C4-2B (cell line): ENCODE measurements around the gene IL10RA.
"Not testable (repeated sequence)": the region's sequence is repeated elsewhere in the genome, so short reads cannot be mapped to it uniquely, and the experiment has no call there.

Experiments
- H3K27ac ChIP-seq: fragments of 450-650 bp; 2 replicates; pipeline ENCODE4 v1.5.1; 2017
- CTCF ChIP-seq: fragments of 450-650 bp; conservative IDR thresholded peaks from 2 replicates; pipeline ENCODE4 v1.5.1; 2017; ENCODE audit warnings: mild to moderate bottlenecking
- ZFX ChIP-seq: fragments of 450-650 bp; IDR thresholded peaks from 2 replicates; pipeline ENCODE4 v1.6.1; 2017

IL10RA gene

DNA sequence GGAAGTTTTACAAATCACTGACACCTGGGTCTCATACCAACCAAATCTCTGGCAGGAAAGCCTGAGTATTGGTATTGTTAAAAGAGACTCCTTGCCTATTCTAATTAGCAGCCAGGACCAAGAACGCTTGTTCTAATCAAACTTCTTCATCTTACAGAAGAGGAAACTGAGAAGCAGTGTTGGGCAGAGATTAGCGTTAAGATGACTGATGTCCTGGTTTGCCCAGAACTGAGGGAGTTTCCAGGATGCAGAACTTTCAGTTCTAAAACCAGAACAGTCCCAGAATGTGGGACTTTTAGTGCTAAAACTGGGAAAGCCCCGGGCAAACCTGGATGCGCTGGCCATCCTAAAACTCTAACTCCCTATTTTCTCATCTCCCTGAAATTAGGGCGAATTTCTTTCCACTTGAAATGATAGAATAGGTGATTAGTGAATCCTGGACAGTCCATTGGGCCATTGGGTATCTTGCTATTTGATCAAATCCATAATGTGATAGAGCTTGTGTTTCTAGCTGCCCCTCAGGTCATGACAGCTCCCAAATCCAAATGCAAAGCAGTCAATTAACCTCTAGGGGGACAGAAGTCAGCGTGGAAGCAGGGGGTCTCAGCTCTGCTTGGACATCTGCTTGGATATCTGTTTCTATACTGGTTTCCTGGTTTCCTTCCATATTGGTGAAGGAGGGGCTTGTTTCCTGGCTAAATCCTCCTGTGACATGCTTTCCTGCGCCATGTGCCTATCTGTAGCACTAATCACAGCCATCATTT lies 41.0 kb upstream of the IL10RA start:
- peak; percentile 12 for TF ChIP-seq CTCF
- no peak for TF ChIP-seq ZFX
- no peak overlapping the region for H3K27ac ChIP-seq

DNA sequence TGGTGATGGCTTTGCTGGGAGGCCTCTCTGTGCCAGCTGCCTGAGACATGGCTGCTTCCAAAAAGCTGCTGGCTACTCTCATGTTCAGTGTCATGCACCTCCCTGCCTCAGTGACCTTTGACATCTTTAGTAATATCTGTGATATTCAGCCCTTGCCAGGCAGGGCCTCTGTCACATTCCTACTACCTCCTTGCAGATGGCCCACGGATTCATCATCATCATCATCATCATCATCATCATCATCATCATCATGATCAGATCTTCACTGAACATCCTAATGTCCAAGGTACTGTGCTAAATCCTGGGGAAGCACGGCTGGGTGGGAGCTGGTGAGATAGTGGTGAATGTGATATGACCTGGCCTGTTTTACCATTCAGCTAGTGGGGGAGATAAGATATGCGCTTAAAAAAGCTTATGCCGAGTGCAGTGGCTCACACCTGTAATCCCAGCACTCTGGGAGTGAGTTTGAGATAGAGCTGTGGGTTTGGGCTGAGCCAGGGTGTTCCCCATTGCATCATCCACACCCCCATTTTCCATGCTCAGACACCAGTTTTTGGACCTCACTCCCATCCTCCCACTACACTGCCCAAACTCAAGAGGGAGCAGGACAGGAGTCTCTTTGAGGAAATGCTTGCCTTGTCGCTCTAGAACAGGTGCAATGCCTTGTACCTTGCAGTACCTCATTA lies 39.9 kb upstream of the IL10RA start:
- H3K27ac ChIP-seq, result no peak overlapping the region
- TF ChIP-seq ZFX, result no peak
- TF ChIP-seq CTCF, result no peak

DNA sequence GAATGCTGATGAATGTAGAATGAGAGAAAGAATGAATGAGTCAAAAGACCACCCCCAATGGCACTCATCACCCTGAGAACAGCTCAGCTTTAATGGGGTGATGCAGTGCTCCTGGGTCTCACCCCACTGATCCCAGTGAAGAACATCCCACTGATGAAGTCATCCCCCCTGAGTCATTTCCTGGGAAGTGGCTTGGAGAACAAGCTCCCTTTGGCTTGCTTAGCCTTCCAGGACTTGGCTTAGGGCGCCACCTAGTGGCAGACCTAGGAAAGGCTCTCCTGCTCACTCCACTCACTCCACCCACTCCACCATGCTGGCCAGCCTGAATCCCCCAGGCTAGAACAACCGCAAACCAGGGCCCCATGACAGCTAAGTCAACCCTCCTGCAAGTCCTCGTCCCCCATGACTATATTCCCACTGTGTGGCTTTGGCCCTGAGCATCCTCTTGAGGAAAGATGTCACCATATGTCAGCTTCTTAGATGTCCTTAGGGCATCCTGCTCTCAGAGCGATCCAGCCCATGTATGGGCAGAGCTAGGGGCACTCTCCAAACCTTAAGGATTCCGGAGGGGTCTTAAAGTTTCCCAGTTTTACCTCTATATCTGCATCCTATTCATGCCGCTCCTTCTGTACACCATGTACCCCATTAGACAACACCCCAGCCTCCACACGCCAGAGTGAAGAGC lies 39.2 kb upstream of the IL10RA start:
- TF ChIP-seq ZFX (no peak), CTCF (peak; percentile 96)
- H3K27ac ChIP-seq, result no peak overlapping the region

DNA sequence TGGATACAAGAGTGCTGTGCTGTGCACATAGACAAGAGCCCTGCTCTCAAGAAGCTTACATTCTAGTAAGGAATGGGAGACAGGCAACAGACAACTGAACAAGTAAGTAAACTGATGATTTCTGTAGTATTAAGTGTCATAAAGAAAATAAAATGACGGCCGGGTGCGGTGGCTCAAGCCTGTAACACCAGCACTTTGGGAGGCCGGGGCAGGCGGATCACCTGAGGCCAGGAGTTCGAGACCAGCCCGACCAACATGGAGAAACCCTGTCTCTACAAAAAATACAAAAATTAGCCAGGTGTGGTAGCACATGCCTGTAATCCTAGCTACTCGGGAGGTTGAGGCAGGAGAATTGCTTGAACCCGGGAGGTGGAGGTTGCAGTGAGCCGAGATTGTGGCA lies 38.4 kb upstream of the IL10RA start:
- H3K27ac ChIP-seq, result not testable (repeated sequence)

- not testable (repeated sequence) for H3K27ac ChIP-seq
Observed at GRCh38 chr11:117948466-117948865, 37.7 kb upstream of the IL10RA start.

DNA sequence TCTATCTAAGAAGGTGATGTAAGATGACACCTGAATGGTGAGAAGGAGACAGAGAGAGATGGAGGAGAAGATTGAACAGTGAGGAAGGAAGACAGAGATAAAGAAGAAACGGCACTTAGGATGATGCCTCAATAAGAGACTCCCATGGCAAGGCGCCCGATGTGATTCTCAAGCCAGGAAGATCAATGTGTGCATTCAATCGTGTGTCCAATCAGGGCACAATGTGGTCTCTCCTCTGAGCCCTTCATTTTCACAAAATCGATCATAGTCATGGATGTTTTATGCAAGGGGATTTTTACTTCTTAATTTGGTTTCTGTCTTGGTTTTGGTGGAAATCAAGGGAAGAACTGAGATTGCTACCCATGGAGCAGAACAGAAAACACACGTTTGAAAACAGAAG lies 37.1 kb upstream of the IL10RA start:
- TF ChIP-seq CTCF (no peak), ZFX (no peak)
- no peak overlapping the region for H3K27ac ChIP-seq

DNA sequence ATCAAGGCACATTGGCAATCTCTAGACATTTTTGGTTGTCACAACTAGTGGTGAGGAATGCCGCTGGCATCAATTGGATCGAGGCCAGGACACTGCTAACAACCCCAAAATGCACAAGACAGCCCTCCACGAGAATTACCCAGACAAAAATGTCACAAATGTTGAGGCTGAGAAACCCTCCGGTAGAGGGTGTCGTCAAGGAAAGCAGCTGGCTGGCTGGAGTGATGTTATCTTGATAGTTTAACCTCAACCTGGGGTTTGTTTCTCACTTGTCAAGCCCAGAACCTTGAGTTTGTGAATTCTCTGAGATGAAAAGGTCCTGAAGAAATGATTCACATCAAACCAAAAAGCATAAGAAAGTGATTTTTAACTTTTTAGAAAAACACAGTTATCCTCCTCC lies 35.9 kb upstream of the IL10RA start:
- no peak overlapping the region for H3K27ac ChIP-seq
- TF ChIP-seq ZFX, result no peak
- TF ChIP-seq CTCF, result 0 out of 2 replicates have a peak, but pooled peaks have one; percentile 18
